Keratinocyte (primary cell): Measurements from ENCODE around the gene FHL5. TPM values are rescaled to one million over a fixed set of nuclear protein-coding genes. Genes with fewer than 3 reads are reported as not detected.

Experiments used
- DNase-seq: peaks from one replicate; pipeline ENCODE4 v3.0.0-alpha.2; 2011; ENCODE audit warnings: low read depth, missing footprints, low spot score
- FAIRE-seq: peaks from 2 replicates; lab custom pipeline; 2011; peaks lifted over from hg19 to GRCh38; lab: Jason Lieb, UNC
- H2AFZ ChIP-seq: 2 replicates; pipeline ENCODE4 v1.6.0; 2012; ENCODE audit warnings: low read length, control low read depth, inconsistent platforms; ENCODE audit not compliant: control insufficient read depth
- H3K27ac ChIP-seq: 2 replicates; pipeline ENCODE4 v1.5.1; 2011; ENCODE audit warnings: low read length; ENCODE audit not compliant: control insufficient read depth, insufficient read depth
- H3K27me3 ChIP-seq: 3 replicates; pipeline ENCODE4 v1.6.0; 2011; ENCODE audit warnings: low read length; ENCODE audit not compliant: control insufficient read depth, insufficient read depth; ENCODE audit errors: extremely low read depth
- H3K36me3 ChIP-seq, 2 experiments: 2 replicates in 1 of 2; 3 replicates in 1 of 2; pipeline ENCODE4 v1.5.1; 2011; ENCODE audit warnings: low read length in 2 of 2, mild to moderate bottlenecking in 1 of 2; ENCODE audit not compliant: control insufficient read depth in 2 of 2, insufficient read depth in 2 of 2; ENCODE audit errors: extremely low read depth in 1 of 2
- H3K4me1 ChIP-seq: 3 replicates; pipeline ENCODE4 v1.5.1; 2011; ENCODE audit warnings: low read length; ENCODE audit not compliant: control insufficient read depth, insufficient read depth; ENCODE audit errors: extremely low read depth
- H3K4me2 ChIP-seq: 3 replicates; pipeline ENCODE4 v1.6.0; 2011; ENCODE audit warnings: low read depth, low read length; ENCODE audit not compliant: control insufficient read depth, insufficient read depth; ENCODE audit errors: extremely low read depth
- H3K4me3 ChIP-seq, 3 experiments: fragments of 200-600 bp in 1 of 3; sonication (generic) in 1 of 3; 2 replicates in 2 of 3; 3 replicates in 1 of 3; pipeline ENCODE4 v1.5.1; 2011 to 2016; ENCODE audit warnings: low read length in 3 of 3, mild to moderate bottlenecking in 3 of 3, control low read depth in 2 of 3, inconsistent platforms in 1 of 3, low read depth in 1 of 3, mixed read lengths in 1 of 3, mixed run types in 1 of 3, moderate library complexity in 1 of 3; ENCODE audit not compliant: control insufficient read depth in 2 of 3, insufficient read depth in 2 of 3; ENCODE audit errors: extremely low read depth in 1 of 3
- H3K79me2 ChIP-seq: 2 replicates; pipeline ENCODE4 v1.6.0; 2012; ENCODE audit warnings: low read length; ENCODE audit not compliant: control insufficient read depth, insufficient read depth
- H3K9ac ChIP-seq: 3 replicates; pipeline ENCODE4 v1.6.0; 2011; ENCODE audit warnings: low read length; ENCODE audit not compliant: control insufficient read depth, insufficient read depth; ENCODE audit errors: extremely low read depth
- H3K9me1 ChIP-seq: 3 replicates; pipeline ENCODE4 v1.6.0; 2011; ENCODE audit warnings: low read length; ENCODE audit not compliant: control insufficient read depth, insufficient read depth; ENCODE audit errors: extremely low read depth
- H3K9me3 ChIP-seq: 2 replicates; pipeline ENCODE4 v1.5.1; 2012; ENCODE audit warnings: low read depth, low read length; ENCODE audit not compliant: control insufficient read depth
- H4K20me1 ChIP-seq: 3 replicates; pipeline ENCODE4 v1.6.0; 2011; ENCODE audit warnings: low read length; ENCODE audit not compliant: control insufficient read depth, insufficient read depth; ENCODE audit errors: extremely low read depth
- CTCF ChIP-seq, 3 experiments: IDR thresholded peaks in 1 of 3; conservative IDR thresholded peaks in 1 of 3; optimal IDR thresholded peaks in 1 of 3; 2 replicates in 2 of 3; 3 replicates in 1 of 3; pipeline versions ENCODE3 to v1.5.1; 2011; ENCODE audit warnings: low read length in 3 of 3, mild to moderate bottlenecking in 3 of 3, moderate library complexity in 2 of 3, control low read depth in 1 of 3, inconsistent platforms in 1 of 3; ENCODE audit not compliant: insufficient read depth in 2 of 3; ENCODE audit errors: extremely low read depth in 1 of 3
- EZH2 ChIP-seq: IDR thresholded peaks from one replicate; pipeline ENCODE4 v1.6.1; 2012; ENCODE audit warnings: inconsistent platforms, mild to moderate bottlenecking, low read length, moderate library complexity
- dilution Hi-C: fragments of 300-500 bp; cut with MboI; formaldehyde crosslinking; loops from one replicate; pipeline ENCODE4 v1.7.0; 2020; ENCODE audit warnings: low sequenced_read_pairs; ENCODE audit not compliant: extremely low pct_ligation_motif_present
- polyA plus RNA-seq, 5 experiments: library from polyadenylated mRNA; depleted of rRNA in 3 of 5; stranded (reverse) in 3 of 5; stranded (forward) in 1 of 5; unstranded in 1 of 5; fragments of >200 nt; gene quantifications; 1 replicate in 1 of 5; 2 replicates in 3 of 5; 3 replicates in 1 of 5; pipeline versions ENCODE4 v1.2.1 to v1.2.3, GENCODE V29; 2011 to 2012; ENCODE audit warnings: missing spikeins in 2 of 5, low read depth in 1 of 5, low replicate concordance in 1 of 5

FHL5 gene
- polyA plus RNA-seq, 1 donor (not counting 4 experiments of a cell fraction or from before 2014, with no cell fraction given): not detected

GRCh38 chr6:96532399-96532798 is 30.5 kb upstream of the FHL5 start:
- dilution Hi-C loops: no loop called here
- H3K4me1 ChIP-seq: no peaks in the 10 kb centered on the region
- TF ChIP-seq EZH2: no peak
- no peak for TF ChIP-seq CTCF (optimal IDR thresholded peaks at IDR 0.05 in 1 of 3, IDR thresholded peaks at IDR 0.05 in 1 of 3, conservative IDR thresholded peaks at IDR 0.05 in 1 of 3; ENCODE audit: extremely low read depth in 1 of 3, insufficient read depth in 2 of 3, low read length in 3 of 3)
- no peaks in the 10 kb centered on the region for H3K79me2 ChIP-seq
- no peak overlapping the region for H2AFZ ChIP-seq
- H3K4me2 ChIP-seq: no peak overlapping the region
- no peak overlapping the region for H3K9ac ChIP-seq
- no peaks in the 10 kb centered on the region for H3K9me3 ChIP-seq
- no peaks in the 10 kb centered on the region for H3K27me3 ChIP-seq
- FAIRE-seq (no peak), DNase-seq (no peak)
- H3K4me3 ChIP-seq: no peak overlapping the region
- H3K27ac ChIP-seq: no peak overlapping the region
- H3K9me1 ChIP-seq: no peaks in the 10 kb centered on the region
- H3K36me3 ChIP-seq: peaks cover 6 to 12% of the 10 kb centered on the region in 2 experiments
- no peaks in the 10 kb centered on the region for H4K20me1 ChIP-seq

DNA sequence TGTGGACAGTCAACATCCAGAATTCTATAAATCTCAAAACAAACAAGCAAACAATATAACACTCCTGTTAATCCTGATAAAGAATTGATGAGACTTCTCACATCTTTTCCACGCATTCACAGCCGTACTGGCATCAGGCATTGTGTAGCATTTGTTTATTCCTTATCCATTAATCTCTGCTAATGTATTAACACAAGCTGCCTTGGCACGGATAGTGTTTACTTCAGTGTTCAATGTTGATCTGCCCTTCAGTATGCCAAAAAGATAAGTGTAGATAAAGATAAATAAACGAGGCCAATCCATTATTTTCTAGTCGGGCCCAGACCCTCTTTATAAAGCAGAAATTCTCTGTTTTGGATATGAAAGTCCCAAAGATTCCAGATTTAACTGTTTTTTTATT is 25.2 kb upstream of the FHL5 start:
- FAIRE-seq (no peak), DNase-seq (no peak)
- Histone ChIP-seq H3K4me1 (no peaks in the 10 kb centered on the region), H2AFZ (no peak overlapping the region), H3K9me1 (no peaks in the 10 kb centered on the region), H3K36me3 (peaks cover 0 to 5% of the 10 kb centered on the region in 2 experiments), H4K20me1 (no peaks in the 10 kb centered on the region), H3K27me3 (no peaks in the 10 kb centered on the region), H3K79me2 (no peaks in the 10 kb centered on the region), H3K9me3 (no peaks in the 10 kb centered on the region), H3K4me2 (no peak overlapping the region), H3K4me3 (no peak overlapping the region), H3K27ac (no peak overlapping the region), H3K9ac (no peak overlapping the region)
- dilution Hi-C loops: no loop called here
- TF ChIP-seq CTCF (optimal IDR thresholded peaks at IDR 0.05 in 1 of 3, IDR thresholded peaks at IDR 0.05 in 1 of 3, conservative IDR thresholded peaks at IDR 0.05 in 1 of 3; ENCODE audit: extremely low read depth in 1 of 3, insufficient read depth in 2 of 3, low read length in 3 of 3): no peak
- no peak for TF ChIP-seq EZH2
